Right lung (tissue), 5 donors: Measurements from ENCODE around the gene KCTD2. TPM values are rescaled to one million over a fixed set of nuclear protein-coding genes. Genes with fewer than 3 reads are reported as not detected.

Experiments used
- polyA plus RNA-seq, 5 donors: library from polyadenylated mRNA; unstranded; fragments of 120-200 nt; gene quantifications; one replicate each; pipeline versions ENCODE4 v1.2.1 to v1.2.3, GENCODE V29; 2013; ENCODE audit warnings: inconsistent platforms in 1 of 5, low replicate concordance in 1 of 5; ENCODE audit not compliant: insufficient read length in 5 of 5, insufficient read depth in 1 of 5

KCTD2 gene
- polyA plus RNA-seq, 5 donors = 25.0 to 29.1 (median 28.6) TPM

Other genes with a start within 250 kb of the KCTD2 start
- under 1 TPM; 0.15 to 0.38 (median 0.21) TPM for gene GRIN2C, start 187.3 kb upstream of the KCTD2 start, polyA plus RNA-seq
- gene FDXR, start 174.2 kb upstream of the KCTD2 start, polyA plus RNA-seq = 1 to 10 TPM; 4.6 to 8.3 (median 7.5) TPM
- under 1 TPM in 4 of 5 donors, not detected in 1; 0.09 to 0.18 (median 0.10) TPM for gene FADS6, start 153.6 kb upstream of the KCTD2 start, polyA plus RNA-seq
- gene USH1G, start 124.0 kb upstream of the KCTD2 start, polyA plus RNA-seq = under 1 TPM in 4 of 5 donors, not detected in 1; 0.05 to 0.22 (median 0.12) TPM
- gene OTOP2, start 123.0 kb upstream of the KCTD2 start, polyA plus RNA-seq = not detected
- gene OTOP3, start 111.3 kb upstream of the KCTD2 start, polyA plus RNA-seq = not detected
- gene HID1, start 74.5 kb upstream of the KCTD2 start, polyA plus RNA-seq = 10 to 100 TPM; 48.9 to 76.3 (median 64.6) TPM
- 10 to 100 TPM in 4 of 5 donors, 1 to 10 TPM in 1; 9.4 to 19.7 (median 12.5) TPM for gene CDR2L, start 59.6 kb upstream of the KCTD2 start, polyA plus RNA-seq
- gene MRPL58, start 34.6 kb upstream of the KCTD2 start, polyA plus RNA-seq = 10 to 100 TPM; 20.5 to 28.2 (median 24.6) TPM
- 100 to 1,000 TPM; 200 to 252 (median 213) TPM for gene ATP5PD, start 256 bp upstream of the KCTD2 start, polyA plus RNA-seq
- gene SLC16A5, start 40.7 kb downstream of the KCTD2 start, polyA plus RNA-seq = 10 to 100 TPM; 16.1 to 26.8 (median 23.3) TPM
- gene ARMC7, start 62.7 kb downstream of the KCTD2 start, polyA plus RNA-seq = 10 to 100 TPM; 11.7 to 17.2 (median 15.1) TPM
- gene NT5C, start 84.5 kb downstream of the KCTD2 start, polyA plus RNA-seq = 10 to 100 TPM; 42.4 to 63.3 (median 46.6) TPM
- gene JPT1, start 107.3 kb downstream of the KCTD2 start, polyA plus RNA-seq = 100 to 1,000 TPM in 1 of 5 donors, 10 to 100 TPM in 4; 73.5 to 103 (median 83.6) TPM
- gene SUMO2, start 135.7 kb downstream of the KCTD2 start, polyA plus RNA-seq = 100 to 1,000 TPM; 666 to 791 (median 727) TPM
- gene NUP85, start 158.5 kb downstream of the KCTD2 start, polyA plus RNA-seq = 10 to 100 TPM; 66.5 to 86.1 (median 79.5) TPM
- 10 to 100 TPM; 37.2 to 45.7 (median 39.9) TPM for gene GGA3, start 214.4 kb downstream of the KCTD2 start, polyA plus RNA-seq
- gene MRPS7, start 214.7 kb downstream of the KCTD2 start, polyA plus RNA-seq = 10 to 100 TPM; 59.8 to 71.3 (median 64.5) TPM
- 10 to 100 TPM; 14.7 to 17.2 (median 15.5) TPM for gene MIF4GD, start 224.0 kb downstream of the KCTD2 start, polyA plus RNA-seq
- 1 to 10 TPM; 5.5 to 8.2 (median 7.6) TPM for gene SLC25A19, start 242.2 kb downstream of the KCTD2 start, polyA plus RNA-seq